Measurements from ENCODE around the gene VAC14.
"Not testable (repeated sequence)": the region's sequence is repeated elsewhere in the genome, so short reads cannot be mapped to it uniquely, and the experiment has no call there.

The VAC14 gene

GRCh38 chr16:70658921-70659320 is 142.0 kb downstream of the VAC14 start:
- DNase-seq, result no peak

GRCh38 chr16:70657956-70658355 is 143.0 kb downstream of the VAC14 start:
- DNase-seq, result no peak

GRCh38 chr16:70656712-70657263 is 144.2 kb downstream of the VAC14 start:
- no peak for DNase-seq

- no peak for DNase-seq
Measured at GRCh38 chr16:70656065-70656711, 144.8 kb downstream of the VAC14 start.

- DNase-seq, result peak; percentile 32
Measured at GRCh38 chr16:70653809-70654771, 146.9 kb downstream of the VAC14 start.

- no peak for DNase-seq
Measured at GRCh38 chr16:70653406-70653805, 147.6 kb downstream of the VAC14 start.

- no peak for DNase-seq
Measured at GRCh38 chr16:70652322-70652721, 148.6 kb downstream of the VAC14 start.

- no peak for DNase-seq
Measured at GRCh38 chr16:70651524-70651923, 149.4 kb downstream of the VAC14 start.

GRCh38 chr16:70650216-70650615 is 150.7 kb downstream of the VAC14 start:
- DNase-seq, result no peak

GRCh38 chr16:70649300-70649699 is 151.7 kb downstream of the VAC14 start:
- DNase-seq, result no peak

GRCh38 chr16:70648606-70649005 is 152.4 kb downstream of the VAC14 start:
- DNase-seq, result no peak

GRCh38 chr16:70647441-70648359 is 153.3 kb downstream of the VAC14 start:
- no peak for DNase-seq

- DNase-seq, result peak; percentile 13
Measured at GRCh38 chr16:70646260-70647241, 154.4 kb downstream of the VAC14 start, which contains the start of gene IL34. TSS of gene IL34 (plus strand) at chr16:70646559. CDS start at chr16:70646948, 389 bp downstream.

- DNase-seq, result no peak
Measured at GRCh38 chr16:70644763-70645597, 156.0 kb downstream of the VAC14 start.

- DNase-seq, result not testable (repeated sequence)
Measured at GRCh38 chr16:70643264-70643663, 157.7 kb downstream of the VAC14 start.

- no peak for DNase-seq
Measured at GRCh38 chr16:70642633-70643032, 158.3 kb downstream of the VAC14 start.

GRCh38 chr16:70638814-70639792 is 161.9 kb downstream of the VAC14 start:
- no peak for DNase-seq

Measured in NCI-H1105 treated with DMSO at 0.1 percent for 48 hours (cell line).